Measurements from ENCODE around the gene TMEM132C. TPM values are rescaled to one million over a fixed set of nuclear protein-coding genes. Genes with fewer than 3 reads are reported as not detected.

Gene TMEM132C
- total RNA-seq, 1 experiment from 2014 or later, result not detected

GRCh38 chr12:128607641-128608040 is 340.7 kb downstream of the TMEM132C start:
- DNase-seq (ENCODE audit: low read depth), result no peak

- no peak for DNase-seq (ENCODE audit: low read depth)
Observed at GRCh38 chr12:128609861-128610260, 342.9 kb downstream of the TMEM132C start.

- no peak for DNase-seq (ENCODE audit: low read depth)
Observed at GRCh38 chr12:128611736-128612135, 344.8 kb downstream of the TMEM132C start.

GRCh38 chr12:128612150-128612850 is 345.3 kb downstream of the TMEM132C start:
- DNase-seq (ENCODE audit: low read depth), result no peak

- DNase-seq (ENCODE audit: low read depth), result no peak
Observed at GRCh38 chr12:128613837-128614590, 347.0 kb downstream of the TMEM132C start.

- DNase-seq (ENCODE audit: low read depth), result no peak
Observed at GRCh38 chr12:128617304-128617833, 350.4 kb downstream of the TMEM132C start.

GRCh38 chr12:128619263-128619662 is 352.3 kb downstream of the TMEM132C start:
- no peak for DNase-seq (ENCODE audit: low read depth)

- DNase-seq (ENCODE audit: low read depth), result no peak
Observed at GRCh38 chr12:128621304-128621703, 354.3 kb downstream of the TMEM132C start.

- DNase-seq (ENCODE audit: low read depth), result no peak
Observed at GRCh38 chr12:128623748-128624147, 356.8 kb downstream of the TMEM132C start.

- DNase-seq (ENCODE audit: low read depth), result no peak
Observed at GRCh38 chr12:128626808-128627320, 359.9 kb downstream of the TMEM132C start.

GRCh38 chr12:128627659-128628058 is 360.7 kb downstream of the TMEM132C start:
- DNase-seq (ENCODE audit: low read depth), result no peak

- no peak for DNase-seq (ENCODE audit: low read depth)
Observed at GRCh38 chr12:128629979-128630378, 363.0 kb downstream of the TMEM132C start.

GRCh38 chr12:128637642-128638606 is 371.0 kb downstream of the TMEM132C start:
- DNase-seq (ENCODE audit: low read depth), result no peak

- no peak for DNase-seq (ENCODE audit: low read depth)
Observed at GRCh38 chr12:128639089-128639488, 372.1 kb downstream of the TMEM132C start.

- DNase-seq (ENCODE audit: low read depth), result no peak
Observed at GRCh38 chr12:128643155-128643554, 376.2 kb downstream of the TMEM132C start.

- DNase-seq (ENCODE audit: low read depth), result no peak
Observed at GRCh38 chr12:128644664-128645296, 377.8 kb downstream of the TMEM132C start.

- DNase-seq (ENCODE audit: low read depth), result no peak
Observed at GRCh38 chr12:128649902-128650301, 382.9 kb downstream of the TMEM132C start.

- no peak for DNase-seq (ENCODE audit: low read depth)
Observed at GRCh38 chr12:128652136-128652751, 385.3 kb downstream of the TMEM132C start.

GRCh38 chr12:128654468-128654867 is 387.5 kb downstream of the TMEM132C start:
- DNase-seq (ENCODE audit: low read depth), result no peak

GRCh38 chr12:128657378-128657777 is 390.4 kb downstream of the TMEM132C start:
- DNase-seq (ENCODE audit: low read depth), result no peak

All from M059J (cell line).